DMS53 treated with DMSO at 0.1 percent for 48 hours (cell line): ENCODE data around the gene FILIP1.
A peak's percentile ranks its signal among the peaks of the same experiment; 100 is the strongest.
"Not testable (repeated sequence)": the region's sequence is repeated elsewhere in the genome, so short reads cannot be mapped to it uniquely, and the experiment has no call there.

Source experiments
- DNase-seq: peaks from one replicate; lab custom pipeline; 2025; ENCODE audit not compliant: unreplicated experiment; lab: John Stamatoyannopoulos, UW

The FILIP1 gene

DNA sequence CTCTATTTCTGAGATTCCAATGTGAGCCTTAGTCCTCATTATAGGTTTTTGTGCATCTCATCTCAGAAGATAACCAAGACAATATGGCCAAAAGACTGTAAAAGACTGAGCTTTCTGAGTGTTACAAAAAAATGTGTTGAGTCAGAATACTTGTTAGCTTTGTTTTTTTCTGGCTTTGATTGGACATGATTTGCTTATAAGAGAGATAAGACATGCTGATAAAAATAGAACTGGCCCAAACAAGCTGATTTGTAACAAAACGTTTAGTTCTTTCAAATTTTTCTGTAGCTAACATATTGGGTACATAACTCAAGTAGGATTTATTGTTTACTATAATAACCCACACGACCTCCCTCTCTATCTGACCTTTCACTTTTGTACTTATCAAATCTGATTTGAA lies 32.9 kb downstream of the FILIP1 start:
- no peak for DNase-seq

DNA sequence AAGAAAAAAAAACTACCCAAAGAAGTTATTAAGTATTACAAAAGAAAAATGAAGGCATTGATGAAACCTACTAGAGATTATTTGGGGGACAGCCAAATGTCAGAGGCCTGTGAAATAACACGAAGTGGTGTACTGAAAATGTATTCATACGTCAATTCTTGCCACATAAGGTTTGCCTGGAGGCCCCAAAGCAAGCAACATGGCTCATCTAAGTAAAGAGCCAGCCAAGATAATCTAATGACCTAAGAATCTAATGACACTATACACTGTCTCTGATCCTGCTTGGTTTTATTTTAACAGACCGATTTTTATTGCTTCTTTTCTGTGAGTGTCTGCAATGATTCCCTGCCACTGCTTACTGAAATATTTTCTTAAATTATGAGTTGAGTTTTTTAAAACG lies 34.7 kb downstream of the FILIP1 start:
- no peak for DNase-seq

DNA sequence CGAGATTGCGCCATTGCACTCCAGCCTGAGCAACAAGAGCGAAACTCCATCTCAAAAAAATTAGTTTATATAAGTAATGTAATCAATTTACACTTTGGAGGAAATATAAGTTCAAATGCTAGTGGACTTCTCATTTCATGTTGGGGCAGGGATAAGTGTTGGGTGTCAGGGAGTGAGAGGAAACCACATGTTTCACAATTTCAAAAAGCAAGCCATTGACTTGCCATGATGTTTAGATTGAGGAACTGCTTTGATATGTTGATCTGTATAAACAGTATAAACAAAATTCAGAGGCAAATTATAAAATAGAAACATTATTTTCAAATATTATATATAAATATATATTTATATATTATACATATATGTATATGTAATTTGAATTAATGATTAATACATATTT lies 42.7 kb downstream of the FILIP1 start:
- no peak for DNase-seq

DNA sequence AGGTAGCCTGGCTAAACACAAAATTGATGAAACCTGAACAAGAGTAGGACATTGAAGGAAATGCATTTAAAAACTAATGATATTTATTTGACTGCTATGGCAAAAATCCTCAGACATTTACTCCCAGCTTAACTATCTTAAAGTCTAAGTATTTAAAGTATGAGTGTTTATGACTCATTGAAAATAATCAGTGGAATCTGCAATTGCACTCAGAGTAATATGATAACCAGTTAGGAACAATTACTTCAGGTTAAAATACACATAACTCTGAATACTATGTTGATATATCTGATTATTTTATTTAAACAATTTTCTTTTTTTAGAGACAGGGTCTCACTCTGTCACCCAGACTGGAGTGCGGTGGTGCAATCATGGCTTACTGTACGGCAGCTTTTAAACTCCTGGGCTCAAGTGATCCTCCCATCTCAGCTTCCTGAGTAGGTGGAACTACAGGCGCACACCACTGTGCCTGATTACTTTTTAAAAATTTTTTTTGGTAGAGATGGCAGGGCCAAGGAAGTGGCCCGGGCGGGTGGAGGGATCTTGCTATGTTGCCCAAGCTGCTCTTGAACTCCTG lies 43.9 kb downstream of the FILIP1 start:
- DNase-seq = no peak

DNA sequence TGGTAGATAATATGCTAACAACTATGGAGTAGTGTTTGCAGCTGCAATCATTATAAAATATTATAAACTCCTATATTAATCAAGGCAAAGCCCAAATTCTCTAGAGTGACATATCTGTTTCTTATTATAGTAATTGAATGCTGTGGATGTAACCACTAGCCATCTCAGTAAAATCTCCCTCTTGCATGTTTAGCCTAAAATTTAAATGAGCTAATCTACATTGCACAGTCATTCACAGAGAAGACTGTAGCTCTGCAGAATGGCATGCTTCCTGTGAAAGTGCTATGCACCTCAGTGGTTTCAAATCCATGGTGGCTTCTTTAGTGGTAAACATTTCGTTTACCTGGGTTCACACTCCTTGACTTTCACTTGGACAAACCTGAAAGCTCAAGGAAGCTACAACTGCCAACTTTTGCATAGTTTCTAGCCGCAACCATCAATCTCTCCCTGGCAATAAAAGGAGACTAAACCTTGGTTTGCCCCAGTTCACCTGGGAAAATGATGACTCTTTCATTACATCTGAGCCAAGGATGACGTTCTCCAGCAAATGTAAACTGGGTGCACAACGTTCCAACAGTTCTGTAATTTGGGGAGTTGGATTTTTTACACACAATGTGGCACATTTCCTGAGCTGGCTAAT lies 47.2 kb downstream of the FILIP1 start:
- DNase-seq = no peak

DNA sequence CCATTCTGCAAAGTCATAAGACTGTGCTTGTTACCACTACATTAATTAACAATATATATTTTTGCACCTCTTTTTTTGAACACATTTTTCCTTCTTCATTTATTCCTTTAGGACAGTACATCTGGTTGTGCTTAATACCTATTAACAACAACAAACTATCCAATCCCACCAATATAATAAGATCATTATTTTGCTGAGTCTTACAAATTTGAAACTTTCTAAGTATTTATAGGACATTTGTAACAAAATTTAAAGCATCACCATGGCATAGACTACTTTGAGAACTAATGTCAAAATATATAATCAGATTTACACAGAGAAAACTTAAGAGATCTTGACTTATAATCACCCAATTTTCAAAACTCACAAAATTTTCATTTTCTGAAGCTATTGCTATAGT lies 47.9 kb downstream of the FILIP1 start:
- no peak for DNase-seq

DNA sequence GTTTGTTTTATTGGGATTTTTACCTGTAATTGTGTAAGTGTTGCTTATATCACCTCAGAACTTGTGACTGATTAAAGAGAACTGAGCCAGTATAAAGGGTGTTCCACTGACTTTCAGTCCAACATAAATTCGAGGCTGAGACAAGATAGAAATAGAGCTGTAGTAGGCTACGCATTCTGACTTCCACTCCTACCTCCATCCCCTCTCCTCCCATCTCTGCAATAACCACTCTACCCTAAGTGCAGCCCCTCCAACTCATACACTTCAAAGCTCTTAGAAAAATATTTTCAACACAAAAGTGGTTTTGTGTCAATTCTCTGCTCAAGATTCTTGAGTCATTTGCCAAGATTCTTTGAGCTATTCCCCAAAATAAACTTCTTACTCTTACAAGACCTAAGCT lies 48.7 kb downstream of the FILIP1 start:
- no peak for DNase-seq

DNA sequence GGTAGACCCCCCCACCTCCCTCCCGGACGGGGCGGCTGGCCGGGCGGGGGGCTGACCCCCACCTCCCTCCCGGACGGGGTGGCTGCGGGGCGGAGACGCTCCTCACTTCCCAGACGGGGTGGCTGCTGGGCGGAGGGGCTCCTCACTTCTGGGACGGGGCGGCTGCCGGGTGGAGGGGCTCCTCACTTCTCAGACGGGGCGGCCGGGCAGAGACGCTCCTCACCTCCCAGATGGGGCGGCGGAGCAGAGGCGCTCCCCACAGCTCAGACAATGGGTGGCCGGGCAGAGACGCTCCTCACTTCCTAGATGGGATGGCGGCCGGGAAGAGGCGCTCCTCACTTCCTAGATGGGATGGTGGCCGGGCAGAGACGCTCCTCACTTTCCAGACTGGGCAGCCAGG lies 51.7 kb downstream of the FILIP1 start:
- DNase-seq = not testable (repeated sequence)

DNA sequence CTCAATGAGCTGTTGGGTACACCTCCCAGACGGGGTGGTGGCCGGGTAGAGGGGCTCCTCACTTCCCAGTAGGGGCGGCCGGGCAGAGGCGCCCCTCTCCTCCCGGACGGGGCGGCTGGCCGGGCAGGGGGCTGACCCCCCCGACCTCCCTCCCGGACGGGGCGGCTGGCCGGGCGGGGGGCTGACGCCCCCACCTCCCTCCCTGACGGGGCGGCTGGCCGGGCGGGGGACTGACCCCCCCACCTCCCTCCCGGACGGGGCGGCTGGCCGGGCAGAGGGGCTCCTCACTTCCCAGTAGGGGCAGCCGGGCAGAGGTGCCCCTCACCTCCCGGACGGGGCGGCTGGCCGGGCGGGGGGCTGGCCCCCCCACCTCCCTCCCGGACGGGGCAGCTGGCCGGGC lies 52.1 kb downstream of the FILIP1 start:
- DNase-seq = not testable (repeated sequence)

DNA sequence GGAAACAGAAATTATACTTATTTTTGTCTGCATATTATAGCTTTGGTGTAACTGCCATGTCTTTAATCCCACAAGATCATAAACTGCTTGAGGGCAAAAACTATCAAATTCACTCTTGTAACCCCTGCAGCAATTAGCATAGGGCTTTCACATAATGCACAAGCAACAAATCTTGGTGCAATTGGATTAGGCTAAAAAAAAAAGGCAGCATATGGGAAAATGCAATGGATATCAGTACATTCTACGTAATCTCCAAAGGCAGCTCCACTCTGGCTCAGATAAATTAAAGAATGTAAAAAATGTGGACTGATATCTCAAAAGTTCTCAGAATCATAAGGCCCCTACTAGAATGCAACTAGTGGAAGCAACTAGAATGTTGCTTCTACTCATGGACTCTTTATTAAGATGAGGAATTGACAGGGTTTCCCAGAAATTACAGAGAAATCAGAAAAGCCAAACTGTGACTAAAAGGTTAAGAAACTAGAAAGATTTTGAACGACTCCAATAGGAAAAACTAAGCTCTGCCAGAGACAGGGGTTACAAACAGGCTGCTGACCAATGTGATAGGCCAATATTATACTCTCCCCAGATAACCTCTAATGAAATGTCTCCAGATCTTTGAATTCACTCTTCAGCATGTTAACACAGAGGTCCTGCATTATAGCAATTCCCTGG lies 55.0 kb downstream of the FILIP1 start:
- no peak for DNase-seq

DNA sequence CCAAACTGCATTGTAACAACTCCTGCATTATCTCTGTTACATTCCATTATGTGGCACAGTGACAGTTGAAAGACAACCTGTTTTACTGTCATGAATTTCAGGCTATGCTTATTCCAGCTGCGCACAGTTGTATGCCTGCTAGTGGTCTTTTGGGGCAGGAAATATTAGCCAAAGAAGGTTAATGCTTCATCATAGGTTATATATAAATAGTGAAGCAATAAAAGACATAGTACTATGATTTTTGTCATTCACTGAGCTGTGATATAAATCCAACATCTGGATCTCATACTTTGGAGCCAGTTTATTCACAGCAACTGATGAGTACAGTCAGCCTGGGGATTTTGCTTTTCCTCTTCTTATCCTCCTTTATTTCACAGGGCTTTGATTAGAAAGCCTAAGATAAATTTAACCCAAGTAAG lies 55.6 kb downstream of the FILIP1 start:
- DNase-seq = no peak

DNA sequence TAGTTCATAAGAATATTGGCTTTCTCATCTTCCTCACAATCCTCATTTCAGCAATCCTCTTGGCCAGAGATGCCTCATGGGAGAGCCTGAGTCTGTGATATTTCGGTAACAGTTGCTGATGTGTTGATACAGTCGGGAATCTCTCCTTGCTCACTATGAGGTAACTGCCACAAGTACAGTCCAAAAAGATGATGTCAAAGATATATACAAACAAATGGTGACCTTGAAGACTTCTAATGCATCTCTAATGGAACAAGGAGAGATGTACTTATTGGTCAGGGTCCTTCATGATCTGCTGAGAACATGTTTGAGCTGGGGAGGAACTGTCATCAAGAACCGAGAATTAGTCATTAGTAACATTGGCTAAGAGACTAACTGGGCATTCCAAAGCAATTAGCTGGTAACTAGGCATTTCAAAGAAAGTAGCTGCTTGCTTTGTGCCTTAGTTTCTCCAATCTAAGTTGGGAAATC lies 56.1 kb downstream of the FILIP1 start:
- no peak for DNase-seq

DNA sequence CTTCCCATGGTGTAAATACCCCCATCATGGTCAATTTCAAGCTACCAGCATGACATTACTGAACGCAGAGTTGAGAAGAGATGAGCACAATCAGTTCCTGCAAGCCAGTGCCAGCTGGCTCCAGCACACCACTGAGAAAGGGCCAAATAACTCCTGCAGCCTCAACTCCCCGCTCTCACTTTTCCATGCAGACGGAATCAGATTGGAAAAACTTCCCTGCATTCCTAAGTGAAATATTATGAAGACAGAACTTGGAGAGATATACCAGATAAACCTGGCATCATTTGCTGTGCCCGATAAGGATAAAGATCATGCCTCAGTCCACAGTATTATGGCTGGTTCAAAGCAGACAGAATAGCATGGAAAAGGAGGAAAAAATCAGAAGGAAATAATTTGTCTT lies 56.7 kb downstream of the FILIP1 start:
- DNase-seq = no peak

DNA sequence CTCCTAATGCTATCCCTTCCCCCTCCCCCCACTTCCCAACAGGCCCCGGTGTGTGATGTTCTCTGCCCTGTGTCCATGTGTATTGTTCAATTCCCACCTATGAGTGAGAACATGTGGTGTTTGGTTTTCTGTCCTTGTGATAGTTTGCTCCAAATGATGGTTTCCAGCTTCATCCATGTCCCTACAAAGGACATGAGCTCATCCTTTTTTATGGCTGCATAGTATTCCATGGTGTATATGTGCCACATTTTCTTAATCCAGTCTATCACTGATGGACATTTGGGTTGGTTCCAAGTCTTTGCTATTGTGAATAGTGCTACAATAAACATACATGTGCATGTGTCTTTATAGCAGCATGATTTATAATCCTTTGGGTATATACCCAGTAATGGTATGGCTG lies 60.8 kb downstream of the FILIP1 start:
- not testable (repeated sequence) for DNase-seq

DNA sequence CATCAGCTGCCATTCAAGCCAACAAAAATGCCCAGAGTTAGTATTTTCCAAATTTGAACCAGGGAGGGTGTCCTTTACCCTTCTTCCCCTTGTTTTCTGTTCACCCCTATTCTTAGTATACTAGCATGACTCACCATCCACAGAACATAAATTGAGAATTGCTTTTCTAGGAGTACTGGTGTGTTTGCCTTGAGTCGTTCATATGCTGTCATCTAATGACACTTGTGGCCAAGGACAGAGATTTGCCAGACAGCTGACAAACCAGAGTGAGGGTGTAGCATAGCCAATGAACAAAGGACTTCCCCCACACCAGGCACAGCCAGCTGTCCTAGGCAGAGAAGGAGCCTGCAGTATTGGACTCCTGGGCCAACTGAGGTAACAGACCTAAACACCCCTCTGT lies 62.2 kb downstream of the FILIP1 start:
- peak; percentile 96 for DNase-seq

DNA sequence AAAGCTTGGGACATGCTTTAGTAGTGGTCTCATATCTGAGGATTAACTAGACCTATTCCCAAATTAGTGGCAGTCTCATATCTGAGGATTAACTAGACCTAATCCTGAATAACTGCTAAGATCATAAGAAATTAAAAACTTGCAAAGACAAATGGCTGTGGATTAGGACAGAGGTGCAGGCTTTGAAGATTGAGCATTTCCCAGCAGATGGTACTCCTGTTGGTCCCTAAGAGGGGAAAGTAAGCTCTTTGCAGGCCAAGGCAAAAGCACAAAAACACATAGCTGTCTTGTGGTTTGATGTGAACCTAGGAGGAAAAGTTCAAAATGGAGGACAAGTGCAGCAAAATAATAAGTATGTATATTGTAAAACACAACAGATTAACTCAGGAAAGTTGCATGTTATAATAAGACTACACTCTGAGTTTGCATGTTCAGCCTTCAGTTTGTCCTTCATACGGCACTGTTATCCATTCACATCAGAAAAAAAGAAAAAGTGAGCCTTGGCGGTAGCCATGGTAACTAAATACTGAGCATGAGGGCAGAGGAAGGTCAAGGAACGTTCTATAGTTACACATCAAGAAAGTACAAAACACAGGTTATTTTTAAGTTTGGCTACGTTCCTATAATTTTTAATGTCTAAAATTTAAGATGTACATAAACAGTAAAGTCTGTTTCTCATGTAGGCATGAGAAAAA lies 62.8 kb downstream of the FILIP1 start:
- no peak for DNase-seq

DNA sequence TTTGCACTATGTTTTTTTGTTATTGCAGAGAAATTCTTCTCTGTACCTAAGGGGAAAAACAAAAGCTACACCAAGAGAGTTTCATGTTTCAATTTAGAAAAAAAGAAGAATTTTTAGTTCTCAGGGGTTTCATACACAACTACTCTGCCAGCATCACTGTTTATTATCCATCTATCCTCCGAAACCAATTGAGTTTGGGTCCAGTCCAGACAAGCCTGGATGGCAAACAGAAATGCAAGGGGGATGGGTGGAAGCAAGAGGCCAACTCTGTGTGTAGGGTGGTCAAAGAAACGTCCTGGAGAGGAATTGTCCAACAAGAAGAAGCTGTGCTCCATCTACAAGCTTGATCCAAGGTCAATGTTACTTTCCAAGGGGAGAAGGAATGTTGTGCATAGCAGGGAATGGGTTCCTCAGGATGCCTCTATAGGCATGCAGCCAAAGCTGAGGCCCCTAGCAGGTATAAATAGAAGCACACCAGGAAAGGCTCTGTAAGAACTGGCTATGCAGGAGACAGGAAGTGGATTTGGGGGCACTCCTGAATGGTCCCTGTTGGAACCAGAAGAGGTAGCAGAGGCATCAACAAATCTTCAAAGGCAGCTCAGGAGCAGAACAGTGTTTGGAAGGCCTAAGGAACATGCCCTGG lies 64.4 kb downstream of the FILIP1 start:
- DNase-seq = no peak

DNA sequence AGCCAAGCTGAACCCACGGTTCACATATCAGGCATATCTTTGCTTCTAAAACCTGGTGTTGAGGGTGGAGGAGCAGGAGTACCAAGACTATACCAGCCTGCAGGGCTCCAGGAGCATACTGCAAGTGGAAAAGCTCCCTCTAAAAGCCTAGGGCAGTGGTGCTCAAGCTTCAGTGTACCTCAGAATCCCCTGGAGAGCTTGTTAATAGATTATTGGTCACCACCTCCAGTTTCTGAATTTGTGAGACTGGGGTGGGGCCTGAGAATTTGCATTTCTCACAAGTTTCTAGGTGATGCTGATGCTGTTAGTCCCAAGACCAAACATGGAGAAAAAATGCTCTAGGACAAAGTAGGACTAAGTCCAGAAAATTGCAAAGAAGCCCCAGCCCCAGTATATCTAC lies 65.4 kb downstream of the FILIP1 start:
- no peak for DNase-seq

DNA sequence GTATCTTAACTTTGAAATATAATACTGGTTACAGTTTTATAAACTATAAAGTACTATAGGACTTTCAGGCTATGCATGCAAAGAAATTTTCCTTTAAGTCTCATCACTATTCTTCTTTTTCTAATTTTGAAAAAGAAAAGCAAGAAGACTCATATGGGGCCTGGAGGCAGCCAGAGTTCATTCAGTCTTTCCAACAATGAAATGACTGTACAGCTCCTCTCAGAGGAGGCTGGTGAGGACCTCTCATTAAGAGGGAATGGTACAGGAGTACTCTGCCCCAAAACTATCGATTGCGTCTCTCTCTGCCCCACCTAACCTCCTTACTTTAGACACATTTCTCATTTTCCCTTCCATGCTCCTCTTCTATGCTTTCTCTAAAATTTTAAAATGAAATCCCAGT lies 66.3 kb downstream of the FILIP1 start:
- DNase-seq = no peak

DNA sequence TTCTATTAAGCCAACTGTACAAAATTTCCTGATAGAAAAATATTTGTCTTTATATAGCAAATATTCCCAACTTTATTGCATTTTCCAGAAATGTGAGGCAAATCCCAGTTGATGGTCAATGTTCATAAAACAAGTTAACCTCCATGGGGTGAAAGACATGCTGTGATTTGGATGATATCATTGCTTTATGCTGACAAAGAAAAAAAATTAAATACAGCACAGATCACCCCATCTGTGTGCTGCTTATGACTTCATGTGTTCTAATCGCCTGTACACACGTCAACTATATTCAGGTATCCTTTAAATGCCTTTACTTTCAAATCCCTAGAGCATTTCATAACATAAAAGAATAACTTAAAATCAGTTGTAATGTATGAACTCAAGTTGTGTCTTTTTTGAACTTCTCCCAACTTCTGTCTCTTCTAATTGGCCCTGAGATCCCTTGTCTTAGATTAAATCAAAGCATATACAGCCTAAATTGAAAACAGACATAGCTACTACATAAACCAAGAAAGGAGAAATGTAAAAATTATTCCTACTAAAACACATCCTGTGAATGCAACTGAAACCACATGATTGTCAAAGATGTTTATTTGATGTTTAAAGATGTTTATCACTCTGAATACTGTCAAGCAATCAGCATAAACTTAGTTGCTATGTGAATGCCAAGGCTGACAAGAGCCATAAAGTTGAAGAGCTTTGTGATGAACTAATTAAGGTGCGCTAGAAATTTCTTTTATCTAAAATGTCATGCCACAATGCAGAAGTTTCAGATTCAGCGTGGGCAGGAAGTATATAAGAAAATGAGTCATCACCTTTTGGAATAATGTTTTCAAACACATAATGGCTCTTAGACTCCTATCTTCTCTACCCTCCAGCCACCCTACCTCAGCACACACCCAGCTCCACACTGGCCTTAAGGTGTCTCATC lies 68.7 kb downstream of the FILIP1 start:
- DNase-seq = no peak
